Ecto neural progenitor cell (in vitro differentiated cells): ENCODE data around the gene KCNMB3.
"Not testable (repeated sequence)": the region's sequence is repeated elsewhere in the genome, so short reads cannot be mapped to it uniquely, and the experiment has no call there.

Experiments used
- DNase-seq: peaks from one replicate; pipeline ENCODE4 v3.0.0-alpha.2; 2018; ENCODE audit warnings: low spot score

Gene KCNMB3

DNA sequence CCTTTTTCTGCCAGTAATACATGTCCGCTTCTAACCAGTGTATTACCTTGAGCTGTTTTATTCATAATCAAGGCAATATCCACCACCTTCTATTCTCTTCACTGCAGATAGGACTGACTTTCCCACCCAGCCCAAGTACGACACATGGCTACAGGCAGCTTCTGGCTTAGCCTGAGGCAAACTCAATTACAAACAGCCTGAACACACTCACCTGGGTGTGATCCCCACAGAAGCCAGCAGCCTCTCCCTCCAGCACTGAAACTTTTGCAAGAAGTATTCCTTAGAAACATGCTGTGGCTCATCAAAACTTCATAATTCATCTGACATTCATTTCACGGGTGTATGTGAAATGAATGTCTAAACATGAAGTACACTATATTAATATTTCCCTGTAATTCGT is 13.5 kb upstream of the KCNMB3 start:
- DNase-seq = no peak

DNA sequence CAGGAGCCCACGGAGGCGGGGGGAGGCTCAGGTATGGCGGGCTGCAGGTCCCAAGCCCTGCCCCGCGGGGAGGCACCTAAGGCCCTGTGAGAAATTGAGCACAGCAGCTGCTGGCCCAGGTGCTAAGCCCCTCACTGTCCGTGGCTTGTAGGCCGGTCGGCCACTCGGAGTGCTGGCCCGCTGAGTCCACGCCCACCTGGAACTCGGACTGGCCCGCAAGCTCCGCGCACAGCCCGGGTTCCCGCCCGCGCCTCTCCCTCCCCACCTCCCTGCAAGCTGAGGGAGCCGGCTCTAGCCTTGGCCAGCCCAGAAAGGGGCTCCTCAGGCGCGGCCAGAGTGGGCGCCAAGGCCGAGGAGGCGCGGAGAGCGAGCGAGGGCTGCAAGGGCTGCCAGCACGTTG is 12.2 kb upstream of the KCNMB3 start:
- no peak for DNase-seq

DNA sequence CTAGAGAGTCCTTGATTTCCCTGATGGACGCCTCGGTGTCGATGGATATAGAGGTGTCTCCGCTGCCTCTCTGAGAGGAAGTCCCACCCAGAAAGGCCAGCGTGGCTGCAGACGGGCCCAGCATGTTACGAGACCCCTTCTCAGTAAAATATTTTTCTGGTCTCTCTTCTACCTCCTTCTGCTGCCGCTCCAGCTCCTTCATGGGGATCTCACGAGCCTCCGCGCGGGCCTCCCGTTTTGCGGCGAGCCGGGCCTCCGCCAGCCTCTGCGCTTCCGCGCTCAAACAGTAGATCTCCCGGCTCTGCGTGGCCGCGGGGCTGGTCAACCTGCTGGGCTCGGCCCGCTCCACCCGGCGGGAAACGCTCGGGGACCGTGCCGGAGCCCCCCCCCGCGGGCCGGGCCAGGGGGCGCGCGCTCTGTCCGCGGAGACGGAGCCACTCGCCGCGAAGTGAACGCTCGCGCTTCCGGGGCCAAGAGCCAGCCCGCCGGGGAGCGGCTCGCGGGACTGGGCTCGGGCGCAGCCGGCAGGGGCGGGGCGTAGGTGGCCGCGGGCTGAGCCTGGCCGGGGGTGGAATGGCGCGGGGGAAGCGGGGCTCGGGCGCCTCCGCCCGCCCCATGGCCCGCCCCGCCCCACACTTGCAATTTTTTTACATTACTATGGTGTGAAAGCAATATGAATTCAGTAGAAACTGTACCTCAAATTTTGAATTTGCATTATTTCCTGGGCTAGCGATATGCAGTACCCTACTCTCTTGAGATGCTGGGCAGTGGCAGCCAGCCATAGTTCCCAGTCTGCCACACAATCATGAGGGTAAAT is 10.2 kb upstream of the KCNMB3 start:
- DNase-seq = peak; percentile 77

DNA sequence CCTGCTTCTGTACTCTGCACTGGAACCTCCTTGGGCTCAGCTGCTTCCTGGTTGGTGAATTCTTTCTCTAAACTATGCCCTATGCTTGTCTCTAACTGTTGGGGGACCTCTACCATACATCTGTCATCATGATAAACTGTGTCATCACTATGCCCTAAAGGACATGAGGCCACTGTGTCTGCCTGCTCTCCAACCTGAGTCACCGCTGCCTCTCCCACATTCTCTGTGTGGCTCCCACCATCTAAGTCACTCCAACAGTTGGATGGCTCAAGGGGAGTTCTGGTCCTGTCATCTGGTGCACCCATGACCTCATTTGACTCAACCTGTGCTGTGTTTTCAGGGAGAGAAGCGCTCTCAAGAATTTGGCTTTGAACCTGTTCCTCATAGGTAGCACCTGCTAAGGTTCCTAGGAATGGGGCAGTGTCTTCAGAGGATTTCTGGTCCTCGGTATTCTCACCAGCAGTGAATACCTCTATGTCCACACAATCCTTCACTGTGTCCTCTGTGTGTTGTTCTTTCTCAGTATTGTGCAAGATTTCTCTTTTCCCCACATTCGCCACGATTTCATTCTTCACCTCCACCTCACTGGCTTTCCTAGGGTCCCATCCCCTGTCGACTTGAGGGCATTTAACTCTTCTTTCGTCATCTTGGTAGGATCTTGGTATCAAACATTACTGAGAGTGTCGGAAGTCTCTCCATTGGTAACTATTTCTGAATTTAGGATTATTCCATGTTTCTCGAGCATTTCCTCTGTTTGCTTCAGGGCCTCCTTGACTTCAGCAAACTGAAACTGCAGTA is 9.2 kb upstream of the KCNMB3 start:
- not testable (repeated sequence) for DNase-seq

DNA sequence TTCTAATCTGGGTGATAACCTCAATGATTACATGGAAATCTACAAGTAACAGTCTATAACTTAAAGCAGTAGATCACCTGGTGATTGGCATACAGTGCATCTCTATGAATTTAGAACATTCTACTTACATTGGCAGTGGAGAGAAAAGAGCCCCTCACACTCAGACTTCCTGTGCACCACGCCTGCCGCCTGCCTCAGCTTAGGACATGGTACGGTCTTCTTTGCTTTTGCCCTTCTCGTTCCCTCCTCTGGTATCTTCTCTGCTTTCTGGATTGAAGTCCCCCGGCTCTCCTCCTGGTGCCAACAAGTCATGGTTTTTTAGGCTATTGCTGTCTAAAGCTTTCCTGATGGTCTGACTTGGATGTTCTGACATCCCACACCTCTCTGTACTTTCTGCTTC is 7.9 kb upstream of the KCNMB3 start:
- no peak for DNase-seq

DNA sequence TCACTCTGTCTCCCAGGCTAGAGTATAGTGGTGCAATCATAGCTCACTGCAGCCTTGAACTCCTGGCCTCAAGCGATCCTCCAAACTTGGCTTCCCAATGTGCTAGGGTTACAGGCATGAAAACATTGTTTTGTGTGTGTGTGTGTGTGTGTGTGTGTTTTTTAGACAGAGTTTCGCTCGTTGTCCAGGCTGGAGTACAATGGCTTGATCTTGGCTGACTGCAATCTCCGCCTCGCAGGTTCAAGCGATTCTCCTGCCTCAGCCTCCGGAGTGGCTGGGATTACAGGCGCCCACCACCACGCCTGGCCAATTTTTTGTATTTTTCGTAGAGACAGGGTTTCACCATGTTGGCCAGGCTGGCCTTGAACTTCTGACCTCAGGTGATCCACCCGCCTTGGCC is 6.8 kb upstream of the KCNMB3 start:
- not testable (repeated sequence) for DNase-seq

DNA sequence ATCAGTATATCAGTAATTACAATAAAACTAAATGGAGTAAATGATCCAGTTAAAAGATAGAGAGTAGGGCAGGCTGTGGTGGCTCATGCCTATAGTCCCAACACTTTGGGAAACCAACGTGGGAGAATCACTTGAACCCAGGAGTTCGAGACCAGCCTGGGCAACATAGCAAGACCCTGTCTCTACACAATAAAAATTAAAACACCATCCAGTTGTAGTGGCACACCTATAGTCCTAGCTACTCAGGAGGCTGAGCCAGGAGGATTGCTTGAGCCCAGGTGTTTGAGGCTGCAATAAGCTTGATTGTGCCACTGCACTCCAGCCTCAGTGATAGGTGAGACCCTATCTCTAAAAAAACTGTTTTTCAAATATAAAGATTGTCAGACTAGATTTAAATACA is 5.9 kb upstream of the KCNMB3 start:
- DNase-seq = no peak

DNA sequence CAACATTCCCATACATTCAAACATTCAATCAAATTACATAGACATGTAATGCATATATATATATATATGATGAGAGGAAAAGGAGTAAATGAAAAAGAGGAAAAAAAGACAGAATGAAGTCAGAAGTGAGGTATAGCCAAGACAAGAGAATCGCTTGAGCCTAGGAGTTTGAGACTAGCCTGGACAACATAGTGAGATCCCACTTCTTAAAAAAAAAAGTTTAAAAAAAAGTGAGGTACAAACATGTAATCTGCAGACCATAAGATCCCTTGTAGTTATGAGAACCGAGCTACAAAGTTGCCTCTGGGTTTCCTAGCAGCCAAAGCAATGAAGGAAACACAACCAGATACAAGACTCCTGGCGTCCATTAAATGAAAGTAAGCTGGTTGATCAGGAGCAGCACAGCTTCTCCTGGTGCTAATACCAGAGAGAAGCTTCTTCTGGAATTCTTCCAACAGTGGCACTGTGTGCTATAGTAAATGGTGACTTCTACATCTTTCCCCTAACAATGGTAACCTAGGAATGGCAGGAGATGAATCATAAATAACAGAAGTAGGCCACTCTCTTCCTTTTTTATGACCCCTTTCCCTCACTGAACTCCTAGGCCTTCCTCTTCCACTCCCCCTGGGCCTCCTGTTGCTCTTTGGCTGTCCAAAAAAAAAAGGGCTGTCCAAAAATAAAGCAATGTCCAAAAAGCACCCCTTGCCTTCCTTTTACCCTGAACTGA is 3.5 kb downstream of the KCNMB3 start:
- DNase-seq = no peak

DNA sequence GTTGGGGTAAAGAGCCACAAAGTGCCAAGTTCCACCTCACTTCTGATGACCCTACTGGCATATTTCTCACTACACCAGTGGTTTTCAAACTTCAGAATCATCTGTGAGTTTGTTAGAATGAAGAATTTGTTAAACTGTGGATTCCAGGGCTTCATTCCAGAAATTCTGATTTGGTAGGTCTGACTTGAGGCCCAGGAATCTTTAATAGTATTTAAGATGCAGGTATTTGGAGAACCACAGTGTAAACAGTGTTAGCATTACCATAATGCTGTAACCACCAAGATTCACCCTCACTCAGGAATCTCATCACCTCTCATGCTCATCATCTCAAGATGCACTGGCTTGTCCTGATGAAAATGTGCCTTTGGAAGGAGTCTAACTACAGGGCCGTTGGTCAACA is 6.0 kb downstream of the KCNMB3 start:
- no peak for DNase-seq

DNA sequence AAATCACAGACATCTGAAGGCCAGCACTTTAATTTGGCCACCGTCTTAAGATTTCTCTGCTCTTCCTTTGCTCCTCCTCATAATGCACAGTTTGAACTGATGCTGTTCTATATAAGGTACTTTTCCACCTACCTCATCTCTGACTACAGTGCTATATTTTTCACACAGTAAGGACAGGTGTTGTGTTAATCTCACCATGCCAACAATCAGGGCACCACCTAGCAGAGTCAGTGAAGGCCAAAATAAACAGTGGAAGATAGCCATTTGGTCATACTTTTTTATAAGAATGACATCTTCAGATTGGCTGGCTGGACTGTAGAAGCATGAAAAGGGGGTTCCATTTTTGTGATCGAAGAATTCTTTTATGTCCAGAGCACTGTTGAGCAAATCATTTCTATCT is 8.1 kb downstream of the KCNMB3 start:
- not testable (repeated sequence) for DNase-seq

DNA sequence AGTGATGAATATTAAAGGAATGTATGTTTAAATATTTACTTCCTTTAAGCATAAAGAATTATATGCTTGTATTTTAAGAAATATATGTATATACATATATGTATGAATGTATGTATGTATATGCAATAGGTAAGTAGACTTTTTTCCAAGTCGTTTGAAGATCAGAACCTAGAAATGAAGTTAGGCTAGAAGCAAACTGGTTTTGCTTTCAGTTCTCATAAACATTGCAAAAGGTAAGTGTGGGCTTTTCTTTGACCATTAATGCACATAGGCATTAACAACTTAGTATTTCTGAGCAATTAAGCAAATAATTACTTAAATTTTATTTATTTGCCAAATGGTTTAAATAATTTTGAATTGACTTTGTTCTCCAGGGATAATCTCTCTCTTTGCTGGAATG is 10.6 kb downstream of the KCNMB3 start:
- DNase-seq = not testable (repeated sequence)

DNA sequence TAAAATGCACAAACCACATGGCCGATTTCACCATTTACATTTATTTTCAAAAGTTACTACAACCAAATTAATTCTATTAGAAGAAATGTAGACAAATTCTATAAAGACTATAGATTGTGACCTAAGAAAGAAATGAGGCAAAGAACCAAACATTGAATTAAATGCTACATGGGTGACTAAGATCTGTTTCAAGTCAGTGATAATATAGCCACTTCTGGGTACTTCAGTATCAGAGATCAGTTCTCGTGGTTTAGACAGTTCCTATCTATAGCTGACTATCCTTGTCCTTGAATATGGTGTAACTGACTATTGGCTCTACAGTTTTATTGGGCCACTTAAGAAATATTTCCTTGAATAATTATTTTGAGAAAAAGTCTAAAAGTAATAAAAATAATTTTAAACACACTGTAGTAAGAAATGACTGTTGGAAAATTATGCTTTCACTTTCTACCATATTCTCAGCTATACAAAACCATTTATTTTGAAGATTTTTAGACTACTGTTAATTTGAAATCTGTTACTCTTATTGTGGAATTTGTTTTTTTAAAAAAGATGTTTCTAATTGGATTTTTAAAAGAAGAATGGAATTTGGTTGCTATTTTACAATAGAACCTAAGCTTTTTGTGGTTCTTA is 14.1 kb downstream of the KCNMB3 start:
- DNase-seq = no peak

DNA sequence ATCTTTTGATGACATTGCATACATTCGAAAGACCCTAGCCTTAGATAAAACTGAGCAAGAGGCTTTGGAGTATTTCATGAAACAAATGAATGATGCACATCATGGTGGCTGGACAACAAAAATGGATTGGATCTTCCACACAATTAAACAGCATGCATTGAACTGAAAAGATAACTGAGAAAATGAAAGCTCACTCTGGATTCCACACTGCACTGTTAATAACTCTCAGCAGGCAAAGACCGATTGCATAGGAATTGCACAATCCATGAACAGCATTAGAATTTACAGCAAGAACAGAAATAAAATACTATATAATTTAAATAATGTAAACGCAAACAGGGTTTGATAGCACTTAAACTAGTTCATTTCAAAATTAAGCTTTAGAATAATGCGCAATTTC is 16.7 kb downstream of the KCNMB3 start:
- DNase-seq = no peak

DNA sequence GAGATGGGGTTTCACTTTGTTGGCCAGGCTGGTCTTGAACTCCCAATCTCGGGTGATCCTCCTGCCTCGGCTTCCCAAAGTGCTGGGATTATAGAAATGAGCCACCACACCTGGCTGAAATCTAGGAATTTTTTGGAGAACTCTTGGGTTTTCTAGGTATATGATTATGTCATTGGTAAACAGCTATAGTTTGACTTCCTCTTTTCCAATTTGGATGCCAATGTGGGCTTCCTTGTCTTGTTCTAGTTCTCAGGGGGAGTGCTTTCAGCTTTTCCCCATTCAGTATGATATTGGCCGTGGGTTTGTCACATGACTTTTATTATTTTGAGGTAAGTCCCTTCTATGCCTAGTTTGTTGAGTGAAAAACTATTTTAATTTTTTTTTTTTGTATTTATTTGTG is 17.9 kb downstream of the KCNMB3 start:
- no peak for DNase-seq

DNA sequence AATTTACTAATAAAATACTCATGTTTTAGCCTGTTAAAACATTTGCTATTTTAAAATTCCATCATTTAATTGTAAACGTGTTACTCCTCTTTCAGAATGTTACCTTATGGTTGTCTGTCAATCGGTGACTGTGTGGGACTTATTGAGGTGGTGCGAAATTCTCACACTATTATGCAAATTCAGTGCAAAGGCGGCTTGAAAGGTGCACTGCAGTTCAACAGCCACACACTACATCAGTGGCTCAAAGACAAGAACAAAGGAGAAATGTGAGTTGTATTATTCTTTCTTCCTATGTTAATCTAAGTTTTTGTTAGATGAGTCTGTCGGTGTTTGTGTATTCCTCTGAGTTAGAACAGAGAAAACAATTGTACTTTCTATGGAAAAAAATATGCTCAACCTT is 21.7 kb downstream of the KCNMB3 start:
- DNase-seq = no peak

DNA sequence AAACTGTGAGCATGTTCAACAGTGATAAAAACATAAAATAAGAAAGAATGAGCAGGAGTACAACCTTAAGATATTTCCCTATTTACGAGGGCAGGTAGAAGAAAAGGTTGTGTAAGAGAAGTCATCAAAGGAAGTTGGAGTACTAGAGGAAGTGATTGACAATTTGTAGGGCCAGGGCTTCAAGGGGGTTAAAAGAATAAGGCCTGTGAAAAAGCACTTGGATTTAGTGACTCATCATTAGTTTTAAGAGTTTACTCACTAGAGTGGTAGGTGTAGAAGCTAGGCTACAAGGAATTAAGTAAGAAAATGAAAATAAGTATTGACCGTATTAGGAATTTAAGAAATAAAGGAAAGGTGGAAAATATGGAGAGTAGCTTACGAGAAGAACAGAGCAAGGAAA is 23.6 kb downstream of the KCNMB3 start:
- no peak for DNase-seq

DNA sequence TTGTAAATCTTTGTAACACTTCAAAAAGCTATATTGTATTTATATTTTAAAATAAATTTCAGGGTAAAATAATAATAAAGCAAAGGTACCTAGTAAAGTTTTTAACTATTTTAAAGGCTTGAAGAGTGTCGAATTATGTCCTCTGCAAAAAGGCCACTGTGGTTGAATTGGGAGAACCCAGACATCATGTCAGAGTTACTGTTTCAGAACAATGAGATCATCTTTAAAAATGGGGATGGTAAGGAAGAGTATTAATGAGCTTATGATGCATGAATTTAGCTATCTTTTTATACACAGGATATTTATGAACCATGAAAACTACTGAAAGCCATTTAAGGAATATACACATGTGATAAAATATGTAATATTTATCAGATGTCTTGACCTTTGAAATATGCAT is 26.3 kb downstream of the KCNMB3 start:
- no peak for DNase-seq

DNA sequence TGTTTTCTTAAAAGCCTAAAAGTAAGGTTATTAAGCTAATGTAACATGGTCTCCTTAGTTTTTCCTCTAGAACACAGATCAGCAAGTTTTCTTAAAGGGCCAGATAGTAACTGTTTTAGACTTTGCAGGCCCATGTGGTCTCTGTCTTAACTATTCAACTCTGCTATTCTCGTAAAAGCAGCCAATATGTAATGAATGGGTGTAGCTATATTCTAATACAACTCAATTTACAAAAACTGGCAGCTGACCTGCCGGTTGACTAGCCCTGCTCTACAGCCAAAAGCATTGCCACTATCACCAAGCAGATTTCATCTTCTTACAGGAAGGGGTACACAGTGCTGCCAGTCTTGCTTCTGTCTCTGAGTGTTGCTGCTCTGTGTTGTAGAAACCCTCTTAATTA is 27.4 kb downstream of the KCNMB3 start:
- DNase-seq = no peak

DNA sequence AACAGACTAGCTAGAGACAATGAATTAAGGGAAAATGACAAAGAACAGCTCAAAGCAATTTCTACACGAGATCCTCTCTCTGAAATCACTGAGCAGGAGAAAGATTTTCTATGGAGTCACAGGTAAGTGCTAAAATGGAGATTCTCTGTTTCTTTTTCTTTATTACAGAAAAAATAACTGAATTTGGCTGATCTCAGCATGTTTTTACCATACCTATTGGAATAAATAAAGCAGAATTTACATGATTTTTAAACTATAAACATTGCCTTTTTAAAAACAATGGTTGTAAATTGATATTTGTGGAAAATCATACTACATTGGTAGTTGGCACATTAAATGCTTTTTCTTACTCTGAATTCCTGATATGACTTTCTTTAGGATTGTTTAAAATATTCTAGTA is 32.7 kb downstream of the KCNMB3 start:
- DNase-seq = not testable (repeated sequence)

DNA sequence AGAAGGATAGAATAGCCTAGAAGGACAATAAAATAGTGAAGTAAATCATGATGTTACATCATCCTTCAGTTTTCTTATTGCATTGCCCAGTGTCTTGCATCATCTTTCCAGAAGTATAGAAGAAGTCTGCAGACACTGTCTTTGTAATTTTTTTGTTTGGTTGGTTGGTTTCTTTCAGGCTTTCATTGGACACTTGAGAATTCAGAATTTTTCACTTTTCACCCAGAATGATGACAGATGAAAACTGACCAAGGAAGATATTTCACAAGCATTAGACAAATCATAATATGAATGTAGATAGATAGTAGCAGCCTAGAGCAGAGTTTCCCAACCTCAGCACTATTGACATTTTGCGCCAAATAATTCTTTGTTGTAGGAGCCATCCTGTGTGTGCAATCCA is 35.4 kb downstream of the KCNMB3 start:
- not testable (repeated sequence) for DNase-seq

DNA sequence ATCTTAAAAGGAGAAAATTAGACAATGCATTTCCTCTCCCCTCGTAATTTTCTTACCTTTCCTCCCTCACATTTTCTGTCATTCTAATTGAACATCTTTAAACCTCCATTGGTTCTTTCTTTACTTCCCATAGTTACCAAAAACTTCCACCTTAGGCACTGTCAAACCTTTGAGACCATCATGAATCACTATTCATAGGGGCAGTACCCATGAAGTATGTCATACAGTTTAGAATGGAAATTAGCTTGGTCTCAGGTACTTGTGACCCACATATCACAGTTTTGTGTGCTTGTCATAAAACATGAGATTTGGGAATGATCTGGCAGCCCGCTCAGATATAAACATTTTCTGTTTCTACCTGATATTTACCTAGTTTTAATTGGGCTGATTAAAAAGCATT is 50.1 kb downstream of the KCNMB3 start:
- DNase-seq = no peak

DNA sequence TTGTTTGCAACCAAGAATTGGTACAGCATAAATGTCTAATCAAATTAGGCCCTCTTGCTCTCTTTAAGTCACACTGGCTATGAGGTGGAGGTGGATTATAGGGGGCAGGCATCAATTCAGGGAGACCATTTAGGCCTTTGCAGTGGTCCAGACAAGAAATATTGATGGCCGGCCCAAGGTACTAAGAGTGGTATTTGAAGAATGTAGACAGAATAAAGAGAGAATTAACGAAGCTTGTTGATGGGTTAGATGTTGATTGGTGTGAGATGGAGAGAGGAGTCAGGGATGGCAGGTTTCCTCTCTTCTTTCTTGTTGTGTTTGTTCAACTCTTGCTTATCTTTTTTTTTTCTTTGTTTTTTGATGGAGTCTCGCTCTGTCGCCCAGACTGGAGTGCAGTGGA is 54.2 kb downstream of the KCNMB3 start:
- DNase-seq = no peak
